ENCODE data around the gene AURKB. TPM values are rescaled to one million over a fixed set of nuclear protein-coding genes. Genes with fewer than 3 reads are reported as not detected.

The AURKB gene
- total RNA-seq, 1 experiment from 2014 or later: 209 TPM

GRCh38 chr17:8185582-8186445, 24.6 kb downstream of the AURKB start:
- Histone ChIP-seq H3K4me1 (ENCODE audit: insufficient read depth, low read length, poor library complexity, severe bottlenecking) (peaks cover 15% of the 10 kb centered on the region), H3K27ac (ENCODE audit: low read depth, low read length, poor library complexity, severe bottlenecking) (peak overlapping the region; percentile 85), H3K27me3 (replicated peaks; ENCODE audit: insufficient read depth, low read depth, low read length, poor library complexity) (no peaks in the 10 kb centered on the region), H3K36me3 (ENCODE audit: insufficient read depth, low read length, poor library complexity, severe bottlenecking) (no peaks in the 10 kb centered on the region), H3K4me3 (ENCODE audit: low read depth, low read length, poor library complexity, severe bottlenecking) (peak overlapping the region; percentile 82), H3K9me3 (ENCODE audit: low read depth, low read length, poor library complexity, severe bottlenecking) (no peaks in the 10 kb centered on the region)
- POLR2A ChIA-PET (ENCODE audit: low non-redundant PET): interaction anchor here (0.6 kb wide), 1 partner anchor 240 kb away, joined by 3 read pairs; no protein-coding TSS in a partner anchor
- TF ChIP-seq, protein P1, sequence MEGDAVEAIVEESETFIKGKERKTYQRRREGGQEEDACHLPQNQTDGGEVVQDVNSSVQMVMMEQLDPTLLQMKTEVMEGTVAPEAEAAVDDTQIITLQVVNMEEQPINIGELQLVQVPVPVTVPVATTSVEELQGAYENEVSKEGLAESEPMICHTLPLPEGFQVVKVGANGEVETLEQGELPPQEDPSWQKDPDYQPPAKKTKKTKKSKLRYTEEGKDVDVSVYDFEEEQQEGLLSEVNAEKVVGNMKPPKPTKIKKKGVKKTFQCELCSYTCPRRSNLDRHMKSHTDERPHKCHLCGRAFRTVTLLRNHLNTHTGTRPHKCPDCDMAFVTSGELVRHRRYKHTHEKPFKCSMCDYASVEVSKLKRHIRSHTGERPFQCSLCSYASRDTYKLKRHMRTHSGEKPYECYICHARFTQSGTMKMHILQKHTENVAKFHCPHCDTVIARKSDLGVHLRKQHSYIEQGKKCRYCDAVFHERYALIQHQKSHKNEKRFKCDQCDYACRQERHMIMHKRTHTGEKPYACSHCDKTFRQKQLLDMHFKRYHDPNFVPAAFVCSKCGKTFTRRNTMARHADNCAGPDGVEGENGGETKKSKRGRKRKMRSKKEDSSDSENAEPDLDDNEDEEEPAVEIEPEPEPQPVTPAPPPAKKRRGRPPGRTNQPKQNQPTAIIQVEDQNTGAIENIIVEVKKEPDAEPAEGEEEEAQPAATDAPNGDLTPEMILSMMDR (conservative IDR thresholded peaks at IDR 0.05; ENCODE audit: low read depth, low read length): no peak
- no peak for TF ChIP-seq EZH2 (IDR thresholded peaks at IDR 0.05; ENCODE audit: borderline replicate concordance, low read depth, low read length, poor library complexity, severe bottlenecking)
- intact Hi-C loops (cut with micrococcal nuclease; ENCODE audit: unreplicated experiment): loop anchor here (2.0 kb wide), 1 partner anchor 47 kb away; no protein-coding TSS in a partner anchor
- BruUV-seq (replicated peaks): no TSS peak
- DNase-seq (ENCODE audit: low spot score): peak; percentile 85
- CTCF ChIA-PET: no interaction called here

DNA sequence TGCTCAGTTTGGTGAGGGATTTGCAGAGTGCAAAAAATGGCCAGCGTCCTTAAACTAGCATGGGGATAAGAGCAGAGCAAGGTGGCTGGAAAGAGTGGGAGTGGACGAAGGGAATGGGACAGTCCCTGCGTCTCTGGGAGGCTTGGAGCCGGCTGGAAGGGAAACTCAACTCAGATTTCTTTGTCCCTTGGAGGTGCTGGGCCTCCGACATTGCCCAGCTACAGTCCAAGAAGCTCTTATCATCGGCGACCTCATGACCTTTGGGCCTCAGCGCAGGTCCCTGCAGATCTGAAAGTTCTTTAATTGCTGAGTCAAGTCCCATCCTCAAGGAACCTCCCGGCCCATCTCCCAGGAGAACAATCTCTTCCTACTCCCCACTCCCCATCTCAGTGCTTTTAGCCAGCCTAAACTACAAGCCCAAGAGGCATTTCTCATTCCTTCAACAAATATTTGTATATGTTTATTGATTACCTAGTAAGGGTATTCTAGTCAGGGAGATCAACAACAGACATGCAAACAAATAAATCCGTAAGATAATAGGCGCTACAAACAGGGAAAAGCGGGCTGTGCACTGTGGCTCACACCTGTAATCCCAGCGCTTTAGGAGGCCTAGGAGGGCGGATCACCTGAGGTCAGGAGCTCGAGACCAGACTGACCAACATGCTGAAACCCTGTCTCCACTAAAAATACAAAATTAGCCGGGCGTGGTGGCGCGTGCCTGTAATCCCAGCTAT, 33.2 kb downstream of the AURKB start:
- Histone ChIP-seq H3K9me3 (ENCODE audit: low read depth, low read length, poor library complexity, severe bottlenecking) (no peaks in the 10 kb centered on the region), H3K36me3 (ENCODE audit: insufficient read depth, low read length, poor library complexity, severe bottlenecking) (no peaks in the 10 kb centered on the region), H3K27me3 (replicated peaks; ENCODE audit: insufficient read depth, low read depth, low read length, poor library complexity) (no peaks in the 10 kb centered on the region), H3K4me1 (ENCODE audit: insufficient read depth, low read length, poor library complexity, severe bottlenecking) (peaks cover 18% of the 10 kb centered on the region), H3K27ac (ENCODE audit: low read depth, low read length, poor library complexity, severe bottlenecking) (peak overlapping the region; percentile 70), H3K4me3 (ENCODE audit: low read depth, low read length, poor library complexity, severe bottlenecking) (peak overlapping the region; percentile 57)
- intact Hi-C loops (cut with micrococcal nuclease; ENCODE audit: unreplicated experiment): no loop called here
- DNase-seq (ENCODE audit: low spot score): no peak
- TF ChIP-seq EZH2 (IDR thresholded peaks at IDR 0.05; ENCODE audit: borderline replicate concordance, low read depth, low read length, poor library complexity, severe bottlenecking): no peak
- TF ChIP-seq, protein P1 (conservative IDR thresholded peaks at IDR 0.05; ENCODE audit: low read depth, low read length): no peak
- ChIA-PET POLR2A (ENCODE audit: low non-redundant PET) (interaction anchor here (0.6 kb wide), 2 partner anchors 41 to 43 kb away, joined by 3 to 4 read pairs; no protein-coding TSS in a partner anchor), CTCF (no interaction called here)
- TSS peak; percentile 85 for BruUV-seq (replicated peaks)

GRCh38 chr17:8176197-8176940, 34.0 kb downstream of the AURKB start, which contains the start of gene TMEM107:
Gene TMEM107 (minus strand): TSS chr17:8176380. CDS start chr17:8176286, 94 bp downstream.
- Histone ChIP-seq H3K4me3 (ENCODE audit: low read depth, low read length, poor library complexity, severe bottlenecking) (peak within 1 kb of the TSS; percentile 57), H3K27me3 (replicated peaks; ENCODE audit: insufficient read depth, low read depth, low read length, poor library complexity) (no peaks in the 10 kb centered on the region), H3K27ac (ENCODE audit: low read depth, low read length, poor library complexity, severe bottlenecking) (peak within 1 kb of the TSS; percentile 70), H3K4me1 (ENCODE audit: insufficient read depth, low read length, poor library complexity, severe bottlenecking) (peaks cover 18% of the 10 kb centered on the region), H3K9me3 (ENCODE audit: low read depth, low read length, poor library complexity, severe bottlenecking) (no peaks in the 10 kb centered on the region), H3K36me3 (ENCODE audit: insufficient read depth, low read length, poor library complexity, severe bottlenecking) (no peaks in the 10 kb centered on the region)
- TF ChIP-seq, protein P1 (conservative IDR thresholded peaks at IDR 0.05; ENCODE audit: low read depth, low read length): 0 out of 2 replicates have a peak, but pooled peaks have one; percentile 15
- no peak for TF ChIP-seq EZH2 (IDR thresholded peaks at IDR 0.05; ENCODE audit: borderline replicate concordance, low read depth, low read length, poor library complexity, severe bottlenecking)
- ChIA-PET POLR2A (ENCODE audit: low non-redundant PET) (interaction anchor here (0.6 kb wide), 2 partner anchors 42 kb away, joined by 3 to 4 read pairs; no protein-coding TSS in a partner anchor), CTCF (interaction anchor here (0.5 kb wide), 1 partner anchor 517 kb away, joined by 6 read pairs; no protein-coding TSS in a partner anchor)
- intact Hi-C loops (cut with micrococcal nuclease; ENCODE audit: unreplicated experiment): no loop called here
- no TSS peak for BruUV-seq (replicated peaks)
- DNase-seq (ENCODE audit: low spot score): peak; percentile 94

Data from A673 (cell line).